B cell (primary cell): ENCODE data around the gene PLA2G4D. TPM values are rescaled to one million over a fixed set of nuclear protein-coding genes. Genes with fewer than 3 reads are reported as not detected.

Experiments used
- ATAC-seq: fragments of 200-7000 bp; cut with Tn5 transposase; one replicate; pipeline ENCODE4 v1.10.0; 2021; ENCODE audit warnings: low read depth, mild to moderate bottlenecking, moderate number of reproducible peaks, moderate library complexity
- CTCF ChIA-PET: fragments of 350-600 bp; sonication (Branson Sonifier 250); formaldehyde crosslinking; loops from one replicate; lab custom pipeline; 2021; ENCODE audit warnings: antibody characterized with exemption, inconsistent platforms; lab: Charles Lee
- POLR2A ChIA-PET: fragments of 350-600 bp; sonication (Branson Sonifier 250); formaldehyde crosslinking; loops from one replicate; lab custom pipeline; 2021; ENCODE audit warnings: antibody characterized with exemption; lab: Charles Lee
- DNase-seq: peaks from one replicate; pipeline ENCODE4 v3.0.0; 2013
- H2AFZ ChIP-seq: 2 replicates; pipeline ENCODE4 v1.6.1; 2012; ENCODE audit warnings: mild to moderate bottlenecking, low read depth, low read length; ENCODE audit not compliant: insufficient read depth, poor library complexity, severe bottlenecking
- H3K27ac ChIP-seq, 2 donors: 1 replicate in 1 of 2; 2 replicates in 1 of 2; pipeline ENCODE4 v1.5.1; 2012 to 2013; ENCODE audit warnings: low read length in 2 of 2, mild to moderate bottlenecking in 2 of 2, moderate library complexity in 1 of 2
- H3K27me3 ChIP-seq, 4 experiments: fragments of 200-600 bp in 1 of 4; sonication (generic) in 1 of 4; replicated peaks in 1 of 4; 1 replicate in 2 of 4; 2 replicates in 2 of 4; pipeline versions ENCODE4 v1.6.1 to v1.7.0; 2013 to 2016; ENCODE audit warnings: low read length in 3 of 4, mild to moderate bottlenecking in 2 of 4, mixed read lengths in 1 of 4, moderate library complexity in 1 of 4; ENCODE audit not compliant: insufficient read depth in 4 of 4, control insufficient read depth in 3 of 4; ENCODE audit errors: control extremely low read depth in 1 of 4
- H3K36me3 ChIP-seq, 2 experiments: replicated peaks in 1 of 2; 1 replicate in 1 of 2; 2 replicates in 1 of 2; pipeline versions ENCODE4 v1.6.1 to v1.7.1; 2013; ENCODE audit warnings: low read length in 1 of 2; ENCODE audit not compliant: insufficient read depth in 2 of 2, control insufficient read depth in 1 of 2; ENCODE audit errors: control extremely low read depth in 1 of 2, extremely low read depth in 1 of 2
- H3K4me1 ChIP-seq, 2 donors: fragments of 200-600 bp in 1 of 2; sonication (generic) in 1 of 2; 1 replicate in 1 of 2; 2 replicates in 1 of 2; pipeline versions ENCODE4 v1.5.1 to v1.6.1; 2013 to 2017; ENCODE audit warnings: low read length in 2 of 2; ENCODE audit not compliant: control insufficient read depth in 2 of 2, insufficient read depth in 2 of 2
- H3K4me2 ChIP-seq: replicated peaks from 2 replicates; pipeline ENCODE3; 2012; ENCODE audit warnings: mild to moderate bottlenecking, low read depth, low read length; ENCODE audit not compliant: poor library complexity, severe bottlenecking
- H3K4me3 ChIP-seq, 5 experiments: fragments of 200-600 bp in 1 of 5; sonication (generic) in 1 of 5; 1 replicate in 3 of 5; 2 replicates in 2 of 5; pipeline versions ENCODE4 v1.5.1 to v1.7.0; 2011 to 2016; ENCODE audit warnings: low read length in 4 of 5, mild to moderate bottlenecking in 4 of 5, low read depth in 2 of 5, control low read depth in 1 of 5, moderate library complexity in 1 of 5; ENCODE audit not compliant: insufficient read depth in 1 of 5; ENCODE audit errors: control extremely low read depth in 1 of 5, extremely low read depth in 1 of 5
- H3K79me2 ChIP-seq: fragments of 200-600 bp; sonication (generic); one replicate; pipeline ENCODE4 v1.6.0; 2016; ENCODE audit warnings: low read length; ENCODE audit not compliant: control insufficient read depth, insufficient read depth
- H3K9ac ChIP-seq: fragments of 200-600 bp; sonication (generic); 2 replicates; pipeline ENCODE4 v1.6.1; 2017; ENCODE audit warnings: mild to moderate bottlenecking, low read length, moderate library complexity
- H3K9me3 ChIP-seq, 3 donors: one replicate each; pipeline versions ENCODE4 v1.6.1 to v1.7.1; 2013; ENCODE audit warnings: low read length in 2 of 3; ENCODE audit not compliant: control insufficient read depth in 2 of 3, insufficient read depth in 1 of 3; ENCODE audit errors: control extremely low read depth in 1 of 3
- H4K20me1 ChIP-seq: 2 replicates; pipeline ENCODE4 v1.6.0; 2012; ENCODE audit warnings: mild to moderate bottlenecking, low read length; ENCODE audit not compliant: insufficient read depth, control insufficient read depth, poor library complexity, severe bottlenecking
- H3K27ac Mint-ChIP-seq: one replicate; pipeline ENCODE4 v1.8.0; 2021; ENCODE audit warnings: mixed read lengths
- H3K27me3 Mint-ChIP-seq: one replicate; pipeline ENCODE4 v1.8.0; 2021; ENCODE audit warnings: mixed read lengths
- H3K4me1 Mint-ChIP-seq: one replicate; pipeline ENCODE4 v1.8.0; 2021; ENCODE audit warnings: mixed read lengths
- H3K4me3 Mint-ChIP-seq: one replicate; pipeline ENCODE4 v1.8.0; 2021; ENCODE audit warnings: mixed read lengths
- H3K9me3 Mint-ChIP-seq: one replicate; pipeline ENCODE4 v1.8.0; 2022; ENCODE audit warnings: mixed read lengths; ENCODE audit not compliant: insufficient read depth
- EZH2 ChIP-seq: IDR thresholded peaks from 2 replicates; pipeline ENCODE4 v1.6.1; 2012; ENCODE audit warnings: borderline replicate concordance, low read depth, mild to moderate bottlenecking, moderate library complexity, low read length; ENCODE audit not compliant: insufficient read depth, poor library complexity, severe bottlenecking
- WGBS: methylation state at CpG from one replicate; pipeline ENCODE4 v1.1.5; 2013; ENCODE audit warnings: missing lambda C conversion rate; ENCODE audit not compliant: insufficient coverage; 5-methylcytosine and 5-hydroxymethylcytosine counted together
- intact Hi-C: fragments of 100-400 bp; cut with micrococcal nuclease; formaldehyde crosslinking; loops from one replicate; pipeline ENCODE4 v1.10.0; 2022
- polyA plus RNA-seq: library from polyadenylated mRNA; depleted of rRNA; stranded (reverse); fragments of >200 nt; gene quantifications from 2 replicates; pipeline ENCODE4 v1.2.3, GENCODE V29; 2012
- total RNA-seq, 2 donors: library from RNA; stranded (reverse); fragments of 120-200 nt in 1 of 2; gene quantifications; 1 replicate in 1 of 2; 2 replicates in 1 of 2; pipeline versions ENCODE4 v1.2.3 to v1.2.4, GENCODE V29; 2013 to 2022
- TF ChIP-seq, protein P1 (sequence below): fragments of 200-600 bp; IDR thresholded peaks from one replicate; pipeline ENCODE4 v1.8.0; 2022; ENCODE audit warnings: antibody characterized with exemption, mild to moderate bottlenecking

PLA2G4D gene
- total and polyA plus RNA-seq, 2 donors (not counting 1 experiment from before 2014, with no cell fraction given), result not detected

DNA sequence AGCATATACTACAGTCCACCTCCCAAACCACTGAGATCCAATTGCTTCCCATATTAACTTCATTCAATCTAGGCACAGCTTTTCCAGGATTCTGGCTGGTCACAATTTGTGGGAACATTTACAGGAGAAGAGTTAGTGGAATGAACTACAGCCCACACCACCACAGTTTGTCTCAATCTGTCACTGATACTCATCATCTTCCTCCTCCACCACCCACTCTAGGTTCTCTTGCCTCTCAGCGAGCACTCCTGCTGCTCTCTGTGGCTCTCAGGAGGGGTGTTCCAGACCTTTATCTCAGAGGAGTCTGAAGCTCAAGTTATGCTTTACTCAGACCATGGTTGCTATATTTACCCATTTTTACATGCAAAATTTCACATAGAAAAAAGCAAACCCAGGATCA is 25.9 kb upstream of the PLA2G4D start:
- no peak for TF ChIP-seq EZH2
- TF ChIP-seq, protein P1, sequence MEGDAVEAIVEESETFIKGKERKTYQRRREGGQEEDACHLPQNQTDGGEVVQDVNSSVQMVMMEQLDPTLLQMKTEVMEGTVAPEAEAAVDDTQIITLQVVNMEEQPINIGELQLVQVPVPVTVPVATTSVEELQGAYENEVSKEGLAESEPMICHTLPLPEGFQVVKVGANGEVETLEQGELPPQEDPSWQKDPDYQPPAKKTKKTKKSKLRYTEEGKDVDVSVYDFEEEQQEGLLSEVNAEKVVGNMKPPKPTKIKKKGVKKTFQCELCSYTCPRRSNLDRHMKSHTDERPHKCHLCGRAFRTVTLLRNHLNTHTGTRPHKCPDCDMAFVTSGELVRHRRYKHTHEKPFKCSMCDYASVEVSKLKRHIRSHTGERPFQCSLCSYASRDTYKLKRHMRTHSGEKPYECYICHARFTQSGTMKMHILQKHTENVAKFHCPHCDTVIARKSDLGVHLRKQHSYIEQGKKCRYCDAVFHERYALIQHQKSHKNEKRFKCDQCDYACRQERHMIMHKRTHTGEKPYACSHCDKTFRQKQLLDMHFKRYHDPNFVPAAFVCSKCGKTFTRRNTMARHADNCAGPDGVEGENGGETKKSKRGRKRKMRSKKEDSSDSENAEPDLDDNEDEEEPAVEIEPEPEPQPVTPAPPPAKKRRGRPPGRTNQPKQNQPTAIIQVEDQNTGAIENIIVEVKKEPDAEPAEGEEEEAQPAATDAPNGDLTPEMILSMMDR, result no peak
- no peak overlapping the region for H3K4me3 Mint-ChIP-seq
- no peak overlapping the region for H3K27ac Mint-ChIP-seq
- POLR2A ChIA-PET, result no interaction called here
- Histone ChIP-seq H3K9me3 (no peaks in the 10 kb centered on the region), H3K36me3 (no peaks in the 10 kb centered on the region), H3K79me2 (no peaks in the 10 kb centered on the region), H3K4me2 (no peak overlapping the region), H3K27ac (no peak overlapping the region), H3K4me1 (no peaks in the 10 kb centered on the region), H4K20me1 (no peaks in the 10 kb centered on the region), H3K9ac (no peak overlapping the region), H3K4me3 (no peak overlapping the region), H3K27me3 (no peaks in the 10 kb centered on the region), H2AFZ (no peak overlapping the region)
- DNase-seq (no peak), ATAC-seq (no peak)
- H3K4me1 Mint-ChIP-seq, result no peaks in the 10 kb centered on the region
- intact Hi-C loops, result no loop called here
- 100% methylated on average over 1 of the region's 1 CpG for WGBS
- no peaks in the 10 kb centered on the region for H3K9me3 Mint-ChIP-seq
- CTCF ChIA-PET, result interaction anchor here (0.6 kb wide), 1 partner anchor 438 kb away, joined by 4 read pairs; no protein-coding TSS in a partner anchor
- peaks cover 4% of the 10 kb centered on the region for H3K27me3 Mint-ChIP-seq

DNA sequence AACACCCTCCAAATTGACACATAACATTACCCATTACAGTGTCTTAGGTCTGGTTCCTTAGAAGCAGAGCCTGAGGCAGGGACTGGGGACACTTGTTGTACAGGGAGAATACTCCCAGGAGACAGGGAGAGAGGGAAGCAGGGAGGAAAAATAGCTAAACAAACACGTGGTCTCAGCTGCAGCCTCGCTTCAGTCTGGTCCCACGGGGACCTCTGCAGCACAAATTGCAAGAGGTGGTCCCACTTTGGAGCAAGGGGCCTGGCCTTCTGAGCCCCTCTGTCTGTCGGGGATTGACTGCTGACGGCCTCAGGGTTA is 25.0 kb upstream of the PLA2G4D start:
- ChIA-PET CTCF (interaction anchor here (2.3 kb wide), 1 partner anchor 35 kb away, joined by 7 read pairs; no protein-coding TSS in a partner anchor), POLR2A (no interaction called here)
- intact Hi-C loops, result no loop called here

More for the DNA sequence above, 25.0 kb upstream of the PLA2G4D start:
- Mint-ChIP-seq H3K4me3 (no peak overlapping the region), H3K27ac (no peak overlapping the region), H3K9me3 (no peaks in the 10 kb centered on the region), H3K27me3 (peaks cover 4% of the 10 kb centered on the region), H3K4me1 (no peaks in the 10 kb centered on the region)
- no peaks in the 10 kb centered on the region for H3K36me3 ChIP-seq
- DNase-seq (no peak), ATAC-seq (no peak)
- no peak overlapping the region for H3K4me2 ChIP-seq
- TF ChIP-seq EZH2, result no peak
- TF ChIP-seq, protein P1, result no peak
- H3K27ac ChIP-seq, result no peak overlapping the region
- no peak overlapping the region for H3K4me3 ChIP-seq
- H2AFZ ChIP-seq, result no peak overlapping the region
- 45% methylated on average over 3 of the region's 5 CpGs for WGBS
- no peaks in the 10 kb centered on the region for H3K9me3 ChIP-seq
- no peak overlapping the region for H3K9ac ChIP-seq
- no peaks in the 10 kb centered on the region for H3K4me1 ChIP-seq
- no peaks in the 10 kb centered on the region for H4K20me1 ChIP-seq
- H3K79me2 ChIP-seq, result no peaks in the 10 kb centered on the region
- no peaks in the 10 kb centered on the region for H3K27me3 ChIP-seq
